WTC11 (cell line): ENCODE data around the gene TWF2.

Source experiments
- ETV6 ChIP-seq: sonication (generic); formaldehyde crosslinking; IDR thresholded peaks from 2 replicates; pipeline ENCODE4 v1.8.1; 2022; ENCODE audit warnings: mild to moderate bottlenecking, missing genetic modification reagents
- GABPB1 ChIP-seq: sonication (generic); formaldehyde crosslinking; IDR thresholded peaks from 2 replicates; pipeline ENCODE4 v1.8.1; 2023; ENCODE audit warnings: mild to moderate bottlenecking, missing genetic modification reagents
- ZNF121 ChIP-seq: sonication (generic); formaldehyde crosslinking; IDR thresholded peaks from 2 replicates; pipeline ENCODE4 v1.8.0; 2023; ENCODE audit warnings: missing genetic modification reagents
- ZNF423 ChIP-seq: fragments of 250-450 bp; sonication (Bioruptor Pico); IDR thresholded peaks from 2 replicates; pipeline ENCODE4 v2.1.2; 2022; ENCODE audit warnings: mild to moderate bottlenecking, moderate library complexity
- TF ChIP-seq, protein P1 (sequence below): fragments of 200-600 bp; IDR thresholded peaks from 2 replicates; pipeline ENCODE4 v1.8.0; 2022; ENCODE audit warnings: antibody characterized with exemption
- TF ChIP-seq, protein P2 (sequence below): fragments of 250-450 bp; sonication (Bioruptor Pico); IDR thresholded peaks from 2 replicates; pipeline ENCODE4 v2.1.2; 2022; ENCODE audit warnings: mild to moderate bottlenecking, moderate library complexity

GRCh38 chr3:52248816-52249547, 10.0 kb upstream of the TWF2 start:
- TF ChIP-seq, protein P1, sequence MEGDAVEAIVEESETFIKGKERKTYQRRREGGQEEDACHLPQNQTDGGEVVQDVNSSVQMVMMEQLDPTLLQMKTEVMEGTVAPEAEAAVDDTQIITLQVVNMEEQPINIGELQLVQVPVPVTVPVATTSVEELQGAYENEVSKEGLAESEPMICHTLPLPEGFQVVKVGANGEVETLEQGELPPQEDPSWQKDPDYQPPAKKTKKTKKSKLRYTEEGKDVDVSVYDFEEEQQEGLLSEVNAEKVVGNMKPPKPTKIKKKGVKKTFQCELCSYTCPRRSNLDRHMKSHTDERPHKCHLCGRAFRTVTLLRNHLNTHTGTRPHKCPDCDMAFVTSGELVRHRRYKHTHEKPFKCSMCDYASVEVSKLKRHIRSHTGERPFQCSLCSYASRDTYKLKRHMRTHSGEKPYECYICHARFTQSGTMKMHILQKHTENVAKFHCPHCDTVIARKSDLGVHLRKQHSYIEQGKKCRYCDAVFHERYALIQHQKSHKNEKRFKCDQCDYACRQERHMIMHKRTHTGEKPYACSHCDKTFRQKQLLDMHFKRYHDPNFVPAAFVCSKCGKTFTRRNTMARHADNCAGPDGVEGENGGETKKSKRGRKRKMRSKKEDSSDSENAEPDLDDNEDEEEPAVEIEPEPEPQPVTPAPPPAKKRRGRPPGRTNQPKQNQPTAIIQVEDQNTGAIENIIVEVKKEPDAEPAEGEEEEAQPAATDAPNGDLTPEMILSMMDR: no peak
- TF ChIP-seq ZNF121 (CRISPR knock-in tag): no peak
- TF ChIP-seq, protein P2, sequence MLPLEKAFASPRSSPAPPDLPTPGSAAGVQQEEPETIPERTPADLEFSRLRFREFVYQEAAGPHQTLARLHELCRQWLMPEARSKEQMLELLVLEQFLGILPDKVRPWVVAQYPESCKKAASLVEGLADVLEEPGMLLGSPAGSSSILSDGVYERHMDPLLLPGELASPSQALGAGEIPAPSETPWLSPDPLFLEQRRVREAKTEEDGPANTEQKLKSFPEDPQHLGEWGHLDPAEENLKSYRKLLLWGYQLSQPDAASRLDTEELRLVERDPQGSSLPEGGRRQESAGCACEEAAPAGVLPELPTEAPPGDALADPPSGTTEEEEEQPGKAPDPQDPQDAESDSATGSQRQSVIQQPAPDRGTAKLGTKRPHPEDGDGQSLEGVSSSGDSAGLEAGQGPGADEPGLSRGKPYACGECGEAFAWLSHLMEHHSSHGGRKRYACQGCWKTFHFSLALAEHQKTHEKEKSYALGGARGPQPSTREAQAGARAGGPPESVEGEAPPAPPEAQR (CRISPR knock-in tag): no peak
- no peak for TF ChIP-seq ZNF423 (CRISPR knock-in tag)
- TF ChIP-seq GABPB1 (CRISPR knock-in tag): no peak
- no peak for TF ChIP-seq ETV6
